ENCODE results near the gene HOXB1. TPM values are rescaled to one million over a fixed set of nuclear protein-coding genes. Genes with fewer than 3 reads are reported as not detected.
"Not testable (repeated sequence)": the region's sequence is repeated elsewhere in the genome, so short reads cannot be mapped to it uniquely, and the experiment has no call there.

Gene HOXB1
- total RNA-seq, 2 experiments from 2014 or later: not detected

- Histone ChIP-seq H3K27ac (ENCODE audit: low read depth in 1 of 2, low read length in 2 of 2) (no peak overlapping the region), H3K36me3 (ENCODE audit: insufficient read depth, low read length) (no peaks in the 10 kb centered on the region), H3K27me3 (ENCODE audit: control insufficient read depth in 1 of 2, insufficient read depth in 2 of 2, low read length in 2 of 2) (no peaks in the 10 kb centered on the region), H3K4me3 (ENCODE audit: low read length) (no peak overlapping the region), H3K4me1 (ENCODE audit: insufficient read depth, low read length) (peaks cover 8% of the 10 kb centered on the region), H3K9me3 (ENCODE audit: control insufficient read depth in 1 of 2, insufficient read depth in 1 of 2, low read length in 2 of 2) (no peaks in the 10 kb centered on the region)
- ATAC-seq (ENCODE audit: poor library complexity): peak; percentile 37
- ChIA-PET POLR2A (no interaction called here), CTCF (no interaction called here)
- Mint-ChIP-seq H3K27ac (no peak overlapping the region), H3K36me3 (ENCODE audit: low read depth) (no peaks in the 10 kb centered on the region), H3K9me3 (no peaks in the 10 kb centered on the region), H3K4me1 (ENCODE audit: low read depth) (peaks cover 6% of the 10 kb centered on the region), H3K4me3 (no peak overlapping the region), H3K27me3 (peaks cover 10% of the 10 kb centered on the region)
- DNase-seq: peak in 3 of 14 experiments; percentile 4 to 31 (median 30)
- TF ChIP-seq, protein P1, sequence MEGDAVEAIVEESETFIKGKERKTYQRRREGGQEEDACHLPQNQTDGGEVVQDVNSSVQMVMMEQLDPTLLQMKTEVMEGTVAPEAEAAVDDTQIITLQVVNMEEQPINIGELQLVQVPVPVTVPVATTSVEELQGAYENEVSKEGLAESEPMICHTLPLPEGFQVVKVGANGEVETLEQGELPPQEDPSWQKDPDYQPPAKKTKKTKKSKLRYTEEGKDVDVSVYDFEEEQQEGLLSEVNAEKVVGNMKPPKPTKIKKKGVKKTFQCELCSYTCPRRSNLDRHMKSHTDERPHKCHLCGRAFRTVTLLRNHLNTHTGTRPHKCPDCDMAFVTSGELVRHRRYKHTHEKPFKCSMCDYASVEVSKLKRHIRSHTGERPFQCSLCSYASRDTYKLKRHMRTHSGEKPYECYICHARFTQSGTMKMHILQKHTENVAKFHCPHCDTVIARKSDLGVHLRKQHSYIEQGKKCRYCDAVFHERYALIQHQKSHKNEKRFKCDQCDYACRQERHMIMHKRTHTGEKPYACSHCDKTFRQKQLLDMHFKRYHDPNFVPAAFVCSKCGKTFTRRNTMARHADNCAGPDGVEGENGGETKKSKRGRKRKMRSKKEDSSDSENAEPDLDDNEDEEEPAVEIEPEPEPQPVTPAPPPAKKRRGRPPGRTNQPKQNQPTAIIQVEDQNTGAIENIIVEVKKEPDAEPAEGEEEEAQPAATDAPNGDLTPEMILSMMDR (IDR thresholded peaks at IDR 0.05): no peak
- intact Hi-C loops (cut with DNase I, micrococcal nuclease): loop anchor here in 1 of 2 experiments (5.0 kb wide), 1 partner anchor 416 kb away; no protein-coding TSS in a partner anchor
Observed at GRCh38 chr17:48483471-48484131, 47.2 kb downstream of the HOXB1 start.

DNA sequence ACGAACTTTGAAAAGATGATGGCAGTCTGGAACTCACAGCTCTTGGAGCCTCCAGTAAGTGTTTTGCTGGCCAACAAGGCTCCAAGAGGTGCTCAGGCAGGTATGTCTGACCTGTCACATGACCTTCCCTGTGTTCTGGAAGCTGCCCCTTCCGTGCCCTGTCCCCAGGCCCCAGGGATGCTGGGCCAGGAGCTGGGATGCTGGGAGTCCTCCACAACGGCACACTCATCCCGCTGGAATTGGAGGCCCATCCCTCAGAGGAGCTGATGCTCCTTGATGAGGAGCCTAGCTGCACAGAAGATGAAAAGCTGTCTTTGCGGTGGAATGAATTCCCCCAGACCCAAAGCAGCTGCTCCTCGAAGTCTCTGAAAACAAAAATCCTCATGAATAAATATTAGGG, 47.8 kb downstream of the HOXB1 start:
- Histone ChIP-seq H3K4me3 (ENCODE audit: low read length) (no peak overlapping the region), H3K4me1 (ENCODE audit: insufficient read depth, low read length) (peaks cover 7% of the 10 kb centered on the region), H3K36me3 (ENCODE audit: insufficient read depth, low read length) (no peaks in the 10 kb centered on the region), H3K9me3 (ENCODE audit: control insufficient read depth in 1 of 2, insufficient read depth in 1 of 2, low read length in 2 of 2) (no peaks in the 10 kb centered on the region), H3K27me3 (ENCODE audit: control insufficient read depth in 1 of 2, insufficient read depth in 2 of 2, low read length in 2 of 2) (no peaks in the 10 kb centered on the region), H3K27ac (ENCODE audit: low read depth in 1 of 2, low read length in 2 of 2) (no peak overlapping the region)
- POLR2A ChIA-PET: no interaction called here
- Mint-ChIP-seq H3K27ac (no peak overlapping the region), H3K36me3 (ENCODE audit: low read depth) (no peaks in the 10 kb centered on the region), H3K4me1 (ENCODE audit: low read depth) (peaks cover 6% of the 10 kb centered on the region), H3K27me3 (peaks cover 6% of the 10 kb centered on the region), H3K9me3 (no peaks in the 10 kb centered on the region), H3K4me3 (no peak overlapping the region)
- TF ChIP-seq, protein P1 (IDR thresholded peaks at IDR 0.05): no peak
- no peak for ATAC-seq (ENCODE audit: poor library complexity)
- intact Hi-C loops (cut with DNase I, micrococcal nuclease): loop anchor here in 1 of 2 experiments (5.0 kb wide), 1 partner anchor 416 kb away; no protein-coding TSS in a partner anchor
- CTCF ChIA-PET: no interaction called here
- DNase-seq: no peak

- intact Hi-C loops (cut with DNase I, micrococcal nuclease): loop anchor here in 1 of 2 experiments (5.0 kb wide), 1 partner anchor 415 kb away; no protein-coding TSS in a partner anchor
- H3K27me3 Mint-ChIP-seq; H3K4me1 ChIP-seq (ENCODE audit: insufficient read depth, low read length); H3K27ac ChIP-seq (ENCODE audit: low read depth in 1 of 2, low read length in 2 of 2); POLR2A ChIA-PET; H3K4me3 ChIP-seq (ENCODE audit: low read length); H3K4me1 Mint-ChIP-seq (ENCODE audit: low read depth); H3K4me3 Mint-ChIP-seq; H3K9me3 Mint-ChIP-seq; ATAC-seq (ENCODE audit: poor library complexity); H3K9me3 ChIP-seq (ENCODE audit: control insufficient read depth in 1 of 2, insufficient read depth in 1 of 2, low read length in 2 of 2); CTCF ChIA-PET; H3K36me3 ChIP-seq (ENCODE audit: insufficient read depth, low read length); H3K27me3 ChIP-seq (ENCODE audit: control insufficient read depth in 1 of 2, insufficient read depth in 2 of 2, low read length in 2 of 2); DNase-seq; H3K27ac Mint-ChIP-seq; H3K36me3 Mint-ChIP-seq (ENCODE audit: low read depth): not testable (repeated sequence)
Observed at GRCh38 chr17:48482301-48482700, 48.5 kb downstream of the HOXB1 start.

- intact Hi-C loops (cut with DNase I, micrococcal nuclease): loop anchor here in 1 of 2 experiments (10.0 kb wide), 1 partner anchor 46 kb away; no protein-coding TSS in a partner anchor
- H3K27me3 Mint-ChIP-seq: no peaks in the 10 kb centered on the region
- Histone ChIP-seq H3K4me3 (ENCODE audit: low read length) (no peak overlapping the region), H3K36me3 (ENCODE audit: insufficient read depth, low read length) (no peaks in the 10 kb centered on the region), H3K27me3 (ENCODE audit: control insufficient read depth in 1 of 2, insufficient read depth in 2 of 2, low read length in 2 of 2) (no peaks in the 10 kb centered on the region), H3K9me3 (ENCODE audit: control insufficient read depth in 1 of 2, insufficient read depth in 1 of 2, low read length in 2 of 2) (no peaks in the 10 kb centered on the region), H3K4me1 (ENCODE audit: insufficient read depth, low read length) (peaks cover 7% of the 10 kb centered on the region), H3K27ac (ENCODE audit: low read depth in 1 of 2, low read length in 2 of 2) (no peak overlapping the region)
- ChIA-PET POLR2A (no interaction called here), CTCF (no interaction called here)
- H3K4me1 Mint-ChIP-seq (ENCODE audit: low read depth): peaks cover 6% of the 10 kb centered on the region
- TF ChIP-seq, protein P1 (IDR thresholded peaks at IDR 0.05): no peak
- H3K36me3 Mint-ChIP-seq (ENCODE audit: low read depth): no peaks in the 10 kb centered on the region
- DNase-seq (no peak), ATAC-seq (ENCODE audit: poor library complexity) (no peak)
- no peak overlapping the region for H3K4me3 Mint-ChIP-seq
- H3K9me3 Mint-ChIP-seq: no peaks in the 10 kb centered on the region
- H3K27ac Mint-ChIP-seq: no peak overlapping the region
Observed at GRCh38 chr17:48479014-48479402, 51.8 kb downstream of the HOXB1 start.

Measured in CD4-positive, alpha-beta T cell (primary cell).